GM18519 (cell line): Measurements from ENCODE around the gene CFAP46.

Experiments used
- ATAC-seq: cut with Tn5 transposase; IDR thresholded peaks from one replicate; pipeline ENCODE4 v1.9.1; 2021; ENCODE audit warnings: mild to moderate bottlenecking, moderate library complexity; ENCODE audit not compliant: unreplicated experiment, low FRiP score

Gene CFAP46

DNA sequence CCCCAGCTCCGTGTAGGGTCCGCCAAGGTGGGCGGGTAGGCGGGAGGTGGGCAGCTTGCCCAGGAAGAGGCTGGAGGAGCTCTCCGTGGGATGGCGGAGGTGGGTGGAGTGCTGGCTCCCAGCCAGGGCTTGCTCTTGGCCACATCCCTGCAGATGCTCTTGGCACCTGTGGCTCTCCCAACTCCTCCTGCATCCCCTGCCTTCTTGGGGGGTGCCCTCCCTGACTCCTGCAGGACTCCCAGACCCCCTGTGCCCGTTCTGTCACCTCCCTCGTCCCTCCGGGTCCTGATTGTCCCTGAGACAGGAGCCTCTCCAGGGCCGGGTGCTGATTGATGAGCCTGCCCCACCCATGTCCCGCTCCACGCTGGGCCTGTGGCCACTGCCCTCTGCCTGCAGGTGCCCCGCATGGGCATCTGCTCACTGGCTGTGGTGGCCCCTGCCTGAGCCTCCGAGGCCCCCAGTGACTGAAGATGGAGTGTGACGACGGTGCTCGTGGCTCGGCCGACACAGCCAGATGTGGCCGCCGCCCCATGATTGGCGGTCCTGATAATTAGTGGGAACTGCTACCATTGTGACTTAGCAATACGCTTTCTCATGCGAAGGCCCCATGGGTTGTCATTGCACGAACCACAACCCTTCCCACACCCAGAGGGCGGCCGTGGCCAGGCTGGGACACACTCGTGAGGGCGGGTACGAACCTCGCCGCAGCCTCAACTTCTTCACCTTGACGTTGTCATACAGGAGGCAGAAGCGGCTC lies 23.6 kb downstream of the CFAP46 start:
- no peak for ATAC-seq

DNA sequence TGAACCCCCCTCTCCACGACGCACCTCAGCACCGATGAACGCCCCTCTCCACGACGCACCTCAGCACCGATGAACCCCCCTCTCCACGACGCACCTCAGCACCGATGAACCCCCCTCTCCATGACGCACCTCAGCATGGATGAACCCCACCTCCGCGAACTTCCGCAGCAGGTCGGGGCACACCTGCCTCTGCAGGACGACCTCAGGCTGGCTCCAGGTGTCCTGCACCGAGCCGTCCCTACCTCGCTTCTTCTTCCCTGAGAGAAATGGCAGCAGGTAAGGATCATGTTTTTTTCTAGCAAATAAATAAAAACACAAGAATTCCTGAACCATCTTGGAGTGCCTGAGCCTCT lies 24.1 kb downstream of the CFAP46 start:
- no peak for ATAC-seq

DNA sequence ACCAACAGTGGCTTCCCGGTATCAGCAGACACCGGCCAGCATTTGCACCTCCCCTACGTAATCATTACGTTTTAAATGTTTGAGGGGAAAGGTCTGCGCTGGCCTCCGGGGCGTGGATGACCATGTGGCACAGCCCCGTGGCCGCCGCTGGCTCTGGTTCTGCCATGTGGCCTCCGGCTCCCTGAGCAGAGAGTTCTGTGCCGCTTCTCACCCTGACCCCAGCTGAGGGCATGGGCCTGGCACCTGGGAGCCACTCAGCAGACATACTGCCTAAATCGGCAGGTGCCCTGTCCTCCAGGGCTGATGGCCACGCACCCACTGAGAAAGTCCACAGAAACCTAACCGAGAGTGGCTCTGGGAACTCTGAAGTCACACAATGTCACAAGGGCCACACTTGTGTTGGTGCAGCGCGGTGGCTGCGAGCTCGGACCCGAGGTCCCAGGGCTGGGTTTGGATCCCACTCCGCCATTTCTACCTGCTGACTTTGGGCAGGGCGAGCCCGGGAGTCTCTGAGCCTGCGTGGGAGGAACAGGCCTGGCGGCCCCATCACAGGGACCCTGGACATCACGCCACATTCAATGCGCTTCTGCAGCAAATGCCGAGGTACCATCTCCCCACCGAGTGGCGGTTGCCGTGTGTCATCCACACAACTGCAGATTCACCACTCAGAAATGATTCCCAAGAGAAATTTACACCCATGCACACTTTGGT lies 25.3 kb downstream of the CFAP46 start:
- no peak for ATAC-seq

DNA sequence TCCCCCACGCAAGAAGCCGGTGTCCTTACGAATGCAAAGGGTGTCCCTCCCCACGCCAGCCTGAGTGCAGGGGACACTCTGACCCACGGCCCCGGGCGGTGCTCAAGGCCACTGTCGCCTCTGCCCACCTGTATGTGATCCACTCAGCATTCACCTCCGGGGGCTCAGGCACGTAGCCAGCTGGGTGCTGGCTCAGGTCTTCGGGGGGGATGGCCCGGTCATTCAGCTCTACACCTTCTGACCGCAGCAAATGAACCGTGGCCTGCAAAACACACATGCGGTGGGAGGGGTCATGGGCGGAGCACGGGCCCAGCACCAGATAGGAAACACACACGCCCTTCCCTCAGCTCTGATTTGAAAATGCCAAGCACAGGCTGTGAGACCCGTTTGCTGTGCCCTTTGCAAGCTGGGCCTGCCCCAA lies 25.9 kb downstream of the CFAP46 start:
- ATAC-seq: no peak

DNA sequence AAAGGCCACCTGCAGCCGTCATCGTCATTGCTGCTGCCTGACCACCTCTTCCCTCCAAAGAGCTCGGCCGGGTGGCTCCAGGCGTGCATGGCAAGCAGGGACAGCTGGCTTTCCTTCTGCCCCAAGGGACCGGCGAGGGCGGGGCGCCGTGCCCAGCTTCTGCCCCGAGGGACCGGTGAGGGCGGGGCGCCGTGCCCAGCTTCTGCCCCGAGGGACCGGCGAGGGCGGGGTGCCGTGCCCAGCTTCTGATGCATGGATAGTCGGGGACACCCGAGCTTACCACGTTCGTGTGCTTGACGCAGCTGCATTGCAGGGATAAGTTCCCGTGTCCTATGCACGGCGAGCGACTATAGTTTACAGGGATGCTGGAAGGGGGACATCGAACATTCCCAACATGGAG lies 27.0 kb downstream of the CFAP46 start:
- no peak for ATAC-seq

DNA sequence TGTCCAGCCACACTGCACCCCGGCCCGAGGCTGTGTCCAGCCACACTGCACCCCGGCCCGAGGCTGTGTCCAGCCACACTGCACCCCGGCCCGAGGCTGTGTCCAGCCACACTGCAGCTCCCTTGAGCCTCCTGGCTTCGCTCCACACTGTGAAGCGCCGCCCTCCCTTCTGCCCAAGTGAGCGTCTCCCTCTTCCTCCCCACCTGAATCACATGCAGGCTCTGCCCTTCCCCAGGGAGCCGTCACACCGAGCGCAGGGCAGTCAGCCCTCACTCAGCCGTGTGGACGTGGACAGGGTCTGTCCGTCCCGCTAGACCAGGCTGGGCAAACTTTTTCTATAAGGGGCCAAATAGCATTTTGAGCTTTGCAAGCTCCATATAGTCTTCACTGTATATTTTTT lies 27.6 kb downstream of the CFAP46 start:
- no peak for ATAC-seq

DNA sequence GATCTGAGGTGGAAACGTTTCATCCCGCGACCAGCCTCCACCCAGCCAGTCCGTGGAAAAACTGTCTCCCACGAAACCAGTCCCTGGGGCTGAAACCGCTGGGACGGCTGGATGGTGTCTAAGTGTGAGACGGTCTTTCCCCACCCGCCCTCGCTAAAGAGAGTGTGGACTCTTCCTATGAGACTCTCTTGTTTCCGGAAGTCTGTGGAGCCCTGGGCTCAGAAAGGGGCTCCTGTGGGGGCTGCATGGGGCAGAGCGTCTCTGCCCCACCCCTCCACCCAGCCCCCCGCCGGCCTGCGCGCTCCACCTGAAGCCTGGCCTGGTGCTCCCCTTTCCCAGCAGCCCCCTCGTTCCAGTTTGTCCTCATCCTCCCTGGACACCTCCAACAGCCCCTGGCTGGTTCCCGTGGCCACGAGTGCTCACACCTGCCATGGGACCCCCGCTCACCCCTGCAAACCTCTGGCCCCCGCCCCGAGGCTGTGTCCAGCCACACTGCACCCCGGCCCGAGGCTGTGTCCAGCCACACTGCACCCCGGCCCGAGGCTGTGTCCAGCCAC lies 28.7 kb downstream of the CFAP46 start:
- no peak for ATAC-seq

DNA sequence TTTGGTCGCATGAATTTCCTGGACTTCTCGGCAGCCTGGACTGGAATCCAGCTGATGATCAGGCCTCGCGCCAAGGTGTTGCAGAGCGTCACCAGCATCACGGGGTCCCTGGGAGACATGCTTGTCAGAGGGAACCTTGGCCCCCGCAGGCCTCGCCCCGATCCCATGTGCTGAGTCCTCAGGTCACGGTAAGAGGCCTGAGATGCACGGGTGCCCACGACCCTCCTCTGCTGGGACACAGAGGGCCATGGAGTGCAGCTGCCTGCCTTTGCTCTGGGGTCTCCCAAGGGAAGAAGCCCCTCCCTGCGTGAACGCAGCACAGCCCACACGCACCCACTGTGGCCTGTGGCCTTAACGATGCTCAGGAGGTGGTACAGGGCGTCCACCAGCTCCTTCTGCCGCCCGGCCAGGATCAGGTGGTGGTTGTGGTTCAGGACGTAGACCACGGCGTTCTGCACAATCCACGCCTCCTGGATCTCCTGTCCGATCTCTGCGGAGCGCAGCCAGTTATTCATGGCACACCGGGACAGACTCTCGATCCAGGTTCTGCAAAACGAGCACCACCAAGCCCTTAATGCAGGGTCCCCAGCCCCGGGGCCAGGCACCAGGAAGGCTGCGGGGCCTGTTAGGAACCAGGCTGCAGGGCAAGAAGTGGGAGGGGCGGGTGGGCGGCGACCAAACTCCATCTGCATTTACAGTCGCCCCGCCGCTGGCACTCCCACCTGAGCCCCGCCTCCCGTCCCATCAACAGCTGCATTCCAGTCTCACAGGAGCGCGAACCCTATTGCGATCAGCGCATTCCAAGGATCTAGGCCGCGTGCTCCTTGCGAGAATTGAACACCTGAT lies 29.4 kb downstream of the CFAP46 start:
- ATAC-seq: no peak

DNA sequence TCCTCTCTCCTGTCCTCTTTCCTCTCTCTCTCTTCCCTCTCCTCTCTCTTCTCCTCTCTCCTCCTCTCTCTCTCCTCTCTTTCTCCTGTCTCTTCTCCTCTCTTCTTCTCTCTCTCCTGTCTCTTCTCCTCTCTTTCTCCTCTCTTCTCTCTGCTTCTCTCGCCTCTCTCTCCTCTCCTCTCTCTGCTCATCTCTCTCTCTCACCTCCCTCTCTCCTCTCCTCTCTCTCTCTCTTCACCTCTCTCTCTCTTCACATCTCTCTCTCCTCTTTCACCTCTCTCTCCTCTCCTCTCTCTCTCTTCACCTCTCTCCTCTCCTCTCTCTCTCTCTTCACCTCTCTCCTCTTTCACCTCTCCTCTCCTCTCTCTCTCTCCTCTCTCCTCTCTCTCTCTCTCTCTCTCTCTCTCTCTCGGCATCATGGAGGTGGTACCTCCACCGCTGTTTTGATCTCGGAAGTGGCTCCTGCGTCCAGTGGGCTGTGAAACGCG lies 30.1 kb downstream of the CFAP46 start:
- no peak for ATAC-seq

DNA sequence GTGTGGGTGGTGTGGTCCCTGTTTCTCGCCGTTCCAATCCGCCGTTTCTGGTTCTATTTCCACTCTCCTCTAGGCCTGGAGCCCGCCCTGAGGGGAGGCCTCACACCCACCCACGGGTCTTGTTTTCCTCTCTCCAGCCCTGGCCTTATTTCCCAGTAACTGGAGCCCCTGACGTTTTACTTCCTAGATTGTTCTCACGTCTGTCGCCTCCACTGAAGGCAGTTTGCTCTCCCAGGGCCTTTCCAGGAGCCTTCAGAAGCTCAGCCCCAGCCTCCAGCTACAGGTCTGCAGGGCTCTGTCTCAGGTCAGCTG lies 30.6 kb downstream of the CFAP46 start:
- ATAC-seq: no peak

DNA sequence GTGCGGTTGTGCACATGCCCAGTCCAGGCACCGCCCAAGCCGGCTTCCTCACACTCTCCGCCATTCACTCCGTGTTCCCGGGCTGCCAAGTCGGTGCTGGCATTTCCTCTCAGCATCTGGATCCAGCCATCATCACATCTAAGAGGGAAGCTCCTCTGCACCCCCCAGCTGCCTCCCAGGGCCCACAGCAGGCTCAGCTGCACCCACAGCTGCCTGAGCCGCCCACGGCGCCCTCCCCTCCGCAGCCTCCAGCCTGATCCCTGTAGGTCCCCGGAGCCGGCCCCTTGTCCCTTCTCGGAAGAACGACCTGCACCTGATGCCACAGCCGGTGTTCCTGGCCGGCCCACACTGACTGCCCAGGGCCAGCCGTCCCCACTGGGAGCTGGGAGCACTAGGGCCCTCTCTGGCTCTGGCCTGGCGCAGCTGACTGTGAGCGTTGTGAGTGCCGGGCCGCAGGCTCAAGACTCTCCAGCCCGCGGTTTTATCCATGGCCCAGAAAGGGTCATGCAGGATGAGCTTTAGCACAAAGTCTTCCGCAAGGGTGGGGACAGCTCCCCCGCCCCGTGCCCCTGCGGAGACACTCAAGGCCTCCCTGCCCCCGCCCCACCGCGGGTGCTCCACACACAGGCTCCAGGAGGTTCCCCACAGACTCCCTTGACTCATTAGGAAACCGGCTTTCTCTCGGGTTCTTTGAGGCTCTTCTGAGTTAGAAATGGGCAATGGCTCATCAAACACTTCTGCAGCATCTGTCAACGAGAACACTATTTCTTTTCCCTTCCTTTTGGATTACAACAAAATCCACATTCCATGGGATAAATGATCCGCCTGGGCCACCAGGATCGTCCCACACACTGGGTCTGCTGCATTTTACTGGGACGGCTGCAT lies 31.2 kb downstream of the CFAP46 start:
- no peak for ATAC-seq

DNA sequence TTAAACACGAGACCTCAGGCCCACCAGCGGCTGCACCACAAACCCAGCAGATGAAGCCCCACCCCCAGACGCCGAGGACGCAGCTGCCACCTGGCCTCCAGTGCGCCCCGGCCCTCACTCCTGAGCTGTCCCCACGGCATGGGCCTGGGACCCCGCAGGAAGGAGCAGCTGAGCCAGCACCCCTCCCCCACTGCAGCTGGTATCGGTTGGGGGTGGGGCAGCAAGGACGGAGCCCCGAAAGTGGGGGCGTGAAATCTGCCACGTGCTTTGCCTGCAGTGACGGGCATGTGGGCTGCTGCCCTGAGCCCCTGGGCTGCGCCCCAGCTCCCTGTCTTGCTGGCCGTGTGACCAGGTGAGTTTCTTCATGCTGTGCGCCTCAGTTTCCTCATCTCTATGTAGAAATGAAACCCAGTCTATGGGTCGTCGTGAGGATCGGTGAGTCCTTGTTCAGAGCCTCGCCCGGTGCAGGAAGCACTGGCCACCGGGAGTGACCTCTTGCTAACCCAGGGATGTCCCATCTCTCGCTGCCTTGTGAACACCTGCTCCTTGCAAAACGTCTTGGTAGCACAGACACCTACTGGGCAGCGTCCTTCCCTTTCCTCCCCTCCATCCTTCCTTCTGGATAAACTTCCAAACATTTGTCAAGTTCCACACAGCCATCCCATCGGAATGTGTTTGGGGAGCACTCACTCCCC lies 32.0 kb downstream of the CFAP46 start:
- ATAC-seq: no peak

DNA sequence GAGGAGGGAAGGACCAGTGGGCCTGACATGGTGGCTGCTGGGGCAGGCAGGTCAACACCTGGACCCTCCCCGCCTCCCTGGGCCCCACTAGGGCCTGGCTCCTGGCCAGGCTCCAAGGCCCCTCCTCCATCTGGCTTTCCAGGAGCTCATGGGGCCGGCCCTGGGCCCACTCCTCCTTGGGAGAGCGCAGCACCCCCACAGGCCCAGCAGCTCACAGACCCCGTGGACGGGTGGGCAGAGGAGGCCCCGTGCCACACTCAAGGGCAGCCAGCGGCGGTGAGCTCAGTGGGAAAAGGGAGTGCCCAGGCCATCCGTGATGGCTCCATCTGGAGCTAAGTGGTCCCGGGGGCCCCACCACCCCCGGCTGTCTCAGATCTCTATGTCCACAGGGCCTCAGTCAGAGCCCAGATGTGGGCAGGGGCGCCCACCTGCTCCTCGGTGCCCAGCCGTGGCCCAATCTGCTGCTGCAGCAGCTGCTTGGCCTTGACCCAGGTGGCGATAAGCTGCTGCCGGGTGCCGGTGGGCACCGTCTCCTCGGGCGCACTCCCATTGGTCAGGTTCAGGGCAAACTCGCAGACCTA lies 32.8 kb downstream of the CFAP46 start:
- ATAC-seq: no peak

DNA sequence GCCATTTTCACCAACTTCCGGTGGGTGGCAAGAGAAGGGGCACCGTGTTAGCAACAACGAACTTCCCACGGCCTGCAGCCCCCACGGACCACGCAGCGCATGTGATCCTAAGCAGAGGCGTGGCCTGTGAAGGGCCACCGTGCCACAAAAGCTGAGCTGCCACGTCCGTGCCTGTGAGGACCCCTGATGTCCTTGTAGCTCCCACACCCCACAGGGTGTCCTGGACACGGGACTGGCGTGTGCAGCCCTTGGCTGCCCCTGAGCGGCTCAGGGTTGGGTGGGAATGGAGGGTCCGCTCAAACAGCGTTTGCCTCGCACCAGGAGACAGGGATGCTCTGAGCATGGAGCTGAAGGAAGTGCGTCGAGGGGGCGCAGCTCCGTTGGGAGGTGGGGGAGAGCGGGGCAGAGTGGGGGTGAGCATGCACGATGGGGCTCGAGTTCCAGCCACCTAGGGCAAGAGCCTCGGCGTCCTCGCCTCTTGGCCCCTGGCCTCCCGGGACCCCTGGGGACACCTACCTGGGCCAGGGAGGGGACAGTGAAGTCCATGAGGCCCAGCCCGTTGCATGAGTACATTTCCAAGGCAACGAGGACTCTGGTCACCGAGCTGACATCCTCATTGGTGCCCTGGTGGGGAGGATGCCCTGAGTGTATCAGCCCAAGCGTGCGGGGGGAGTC lies 33.6 kb downstream of the CFAP46 start:
- ATAC-seq: no peak

DNA sequence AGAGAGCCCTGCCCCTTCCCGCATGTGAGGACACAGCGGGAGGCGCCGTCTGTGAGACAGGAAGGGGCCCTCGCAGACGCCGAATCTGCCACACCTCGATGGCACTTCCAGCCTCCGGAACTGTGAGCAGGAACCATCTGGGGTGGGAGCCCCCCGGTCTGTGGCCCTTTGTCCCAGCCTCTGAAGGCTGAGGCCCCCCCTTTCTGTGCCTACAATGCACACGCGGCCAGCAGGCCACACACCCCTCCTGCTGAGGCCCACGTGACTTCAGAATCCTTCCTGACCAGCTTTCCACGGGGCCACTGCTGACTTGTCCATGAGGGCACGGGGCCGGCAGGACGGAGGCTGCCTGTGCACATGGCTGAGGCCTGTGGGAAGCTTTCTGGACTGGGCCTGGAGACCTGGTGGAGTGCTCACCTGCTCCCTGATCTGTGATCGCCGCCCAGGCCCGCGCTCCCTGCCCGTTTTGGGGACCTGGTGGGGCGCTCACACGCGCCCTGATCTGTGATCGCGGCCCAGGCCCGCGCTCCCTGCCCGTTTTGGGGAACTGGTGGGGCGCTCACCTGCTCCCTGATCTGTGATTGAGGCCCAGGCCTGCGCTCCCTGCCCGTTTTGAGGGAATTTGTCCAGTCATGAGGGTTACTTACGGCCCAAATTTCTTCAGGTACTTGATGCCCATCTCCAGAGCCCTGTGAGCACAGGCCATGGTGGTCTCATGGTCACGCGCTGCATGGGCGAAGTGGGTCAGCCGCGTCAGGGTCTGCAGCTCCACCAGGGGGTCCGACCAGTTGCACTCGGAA lies 34.3 kb downstream of the CFAP46 start:
- ATAC-seq: no peak

DNA sequence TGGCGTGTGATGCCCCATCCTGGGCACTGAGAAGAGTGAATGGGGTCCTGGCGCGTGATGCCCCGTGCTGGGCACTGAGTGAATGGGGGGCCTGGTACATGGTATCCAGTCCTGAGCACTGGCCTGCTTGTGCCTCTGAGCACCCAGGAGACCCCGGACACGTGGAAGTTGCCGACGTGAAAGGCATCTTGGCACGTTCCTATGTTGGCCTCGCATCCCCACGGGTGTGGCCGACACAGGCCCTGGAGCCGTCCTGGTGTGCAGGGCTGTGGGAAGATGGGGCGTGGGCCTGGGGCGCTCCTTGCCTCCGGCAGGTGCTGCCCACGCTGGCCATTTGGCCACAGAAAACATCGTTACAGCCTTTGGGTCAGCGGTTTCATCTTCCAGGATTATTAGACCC lies 35.5 kb downstream of the CFAP46 start:
- ATAC-seq: no peak

DNA sequence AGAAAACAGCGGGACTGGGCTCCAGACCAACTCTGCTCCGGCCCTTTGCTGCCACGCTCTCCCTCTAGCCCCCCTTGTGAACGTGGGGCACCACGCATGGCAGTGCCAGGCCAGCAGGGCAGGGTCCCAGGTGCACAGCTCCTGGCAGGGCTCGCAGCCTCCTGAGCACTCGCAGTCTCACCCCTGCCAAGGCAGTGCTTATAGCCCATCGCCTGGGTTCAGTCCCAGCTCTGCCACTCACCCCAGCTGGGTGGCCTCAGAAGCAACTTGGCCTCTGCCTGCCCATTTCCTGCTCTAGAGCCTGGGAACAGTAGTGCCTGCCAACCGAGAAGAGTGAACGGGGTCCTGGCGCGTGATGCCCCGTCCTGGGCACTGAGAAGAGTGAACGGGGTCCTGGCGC lies 36.3 kb downstream of the CFAP46 start:
- ATAC-seq: no peak

DNA sequence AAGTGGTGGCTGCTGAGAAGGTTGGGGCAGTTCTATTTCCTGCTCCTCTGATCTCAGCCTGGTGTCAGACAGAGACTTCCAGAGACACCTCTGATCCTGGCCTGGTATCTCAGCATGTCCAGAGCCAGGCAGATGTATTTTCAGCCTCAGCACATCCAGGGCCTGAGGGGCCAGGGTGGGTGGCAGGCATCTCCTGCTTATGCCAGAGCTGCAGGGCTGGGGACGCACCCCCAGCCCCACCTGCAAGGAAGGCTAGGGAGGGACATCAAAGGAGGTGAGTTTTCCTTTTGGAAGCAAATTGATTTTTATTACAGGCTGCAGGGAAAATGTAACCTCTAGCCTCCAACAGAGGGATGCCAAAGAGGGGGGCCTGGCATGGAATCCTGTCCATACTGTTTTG lies 36.7 kb downstream of the CFAP46 start:
- ATAC-seq: no peak
